HepG2 (cell line): ENCODE results near the gene TNKS1BP1. TPM values are rescaled to one million over a fixed set of nuclear protein-coding genes. Genes with fewer than 3 reads are reported as not detected.

Experiments
- ATAC-seq: fragments of 200-7000 bp; cut with Tn5 transposase; 3 replicates; pipeline ENCODE4 v1.9.1; 2020; ENCODE audit warnings: mild to moderate bottlenecking, moderate library complexity
- BruUV-seq: library from RNA; stranded (reverse); fragments of 400-500 nt; replicated peaks from 2 replicates; lab custom pipeline; 2021; lab: Mats Ljungman, UMichigan
- CTCF ChIA-PET: fragments of 300-600 bp; formaldehyde crosslinking; extraction: SDS; loops from one replicate; lab custom pipeline; 2021; ENCODE audit warnings: low total read pairs, inconsistent platforms, low intra/inter-chr PET ratio; lab: Yijun Ruan, JAX
- POLR2A ChIA-PET: fragments of 350-600 bp; sonication (Branson Sonifier 250); formaldehyde crosslinking; loops from one replicate; lab custom pipeline; 2020; ENCODE audit warnings: antibody characterized with exemption, inconsistent platforms; lab: Yijun Ruan, JAX
- DNase-seq: peaks from one replicate; pipeline ENCODE4 v3.0.0-alpha.2; 2015; ENCODE audit warnings: low spot score
- FAIRE-seq: peaks from 3 replicates; lab custom pipeline; 2011; peaks lifted over from hg19 to GRCh38; lab: Jason Lieb, UNC
- H2AFZ ChIP-seq: one replicate; pipeline ENCODE4 v1.6.1; 2011; ENCODE audit warnings: low read length, inconsistent platforms
- H3K27ac ChIP-seq: fragments of 300-600 bp; 3 replicates; pipeline ENCODE4 v1.8.0; 2011; ENCODE audit warnings: mixed run types, mild to moderate bottlenecking, mixed read lengths, low read length, inconsistent platforms; ENCODE audit not compliant: insufficient read depth; ENCODE audit errors: extremely low read length
- H3K27me3 ChIP-seq, 2 experiments: fragments of 200-600 bp in 1 of 2; 2 replicates in 1 of 2; 3 replicates in 1 of 2; pipeline versions ENCODE4 v1.6.0 to v1.8.0; 2011; ENCODE audit warnings: low read length in 2 of 2, mild to moderate bottlenecking in 2 of 2, moderate library complexity in 2 of 2, inconsistent platforms in 1 of 2; ENCODE audit not compliant: insufficient read depth in 2 of 2, control insufficient read depth in 1 of 2
- H3K36me3 ChIP-seq, 2 experiments: fragments of 200-600 bp in 1 of 2; replicated peaks in 1 of 2; 2 replicates in 1 of 2; 3 replicates in 1 of 2; pipeline versions ENCODE4 v1.5.1 to v1.8.0; 2011; ENCODE audit warnings: low read length in 2 of 2, inconsistent platforms in 1 of 2; ENCODE audit not compliant: insufficient read depth in 2 of 2, control insufficient read depth in 1 of 2
- H3K4me1 ChIP-seq: 2 replicates; pipeline ENCODE4 v1.5.1; 2012; ENCODE audit warnings: low read length, inconsistent platforms; ENCODE audit not compliant: insufficient read depth
- H3K4me2 ChIP-seq: 2 replicates; pipeline ENCODE4 v1.6.0; 2011; ENCODE audit warnings: low read depth, low read length, inconsistent platforms
- H3K4me3 ChIP-seq, 3 experiments: fragments of 200-600 bp in 1 of 3; sonication (generic), shearing (Covaris generic) in 1 of 3; replicated peaks in 1 of 3; 2 replicates each; pipeline ENCODE4 v1.5.1; 2011 to 2016; ENCODE audit warnings: low read length in 3 of 3, inconsistent platforms in 2 of 3, low read depth in 2 of 3, mild to moderate bottlenecking in 2 of 3, control low read depth in 1 of 3, mixed read lengths in 1 of 3; ENCODE audit not compliant: insufficient read depth in 1 of 3
- H3K79me2 ChIP-seq: one replicate; pipeline ENCODE4 v1.6.1; 2011; ENCODE audit warnings: low read length, inconsistent platforms; ENCODE audit not compliant: insufficient read depth
- H3K9ac ChIP-seq: 2 replicates; pipeline ENCODE4 v1.6.0; 2011; ENCODE audit warnings: mild to moderate bottlenecking, low read depth, low read length, inconsistent platforms; ENCODE audit not compliant: insufficient read depth
- H3K9me3 ChIP-seq: 2 replicates; pipeline ENCODE4 v1.5.1; 2012; ENCODE audit warnings: mild to moderate bottlenecking, low read length
- H4K20me1 ChIP-seq: 2 replicates; pipeline ENCODE4 v1.6.0; 2011; ENCODE audit warnings: inconsistent platforms, mild to moderate bottlenecking, low read length, moderate library complexity; ENCODE audit not compliant: insufficient read depth
- CEBPB ChIP-seq: IDR thresholded peaks from 2 replicates; pipeline ENCODE4 v1.6.1; 2011; ENCODE audit warnings: low read depth, low read length, improper control_type of control experiment, borderline replicate concordance
- CHD2 ChIP-seq: IDR thresholded peaks from 2 replicates; pipeline ENCODE4 v1.6.1; 2011; ENCODE audit warnings: low read depth, low read length, improper control_type of control experiment
- ELF1 ChIP-seq: sonication (generic); formaldehyde crosslinking; IDR thresholded peaks from 2 replicates; pipeline ENCODE4 v1.4.0; 2020; ENCODE audit warnings: missing genetic modification reagents
- EP300 ChIP-seq, 3 experiments: sonication (generic) in 1 of 3; formaldehyde crosslinking in 1 of 3; IDR thresholded peaks; 2 replicates each; pipeline versions ENCODE4 v1.5.1 to v1.6.1; 2011 to 2020; ENCODE audit warnings: low read depth in 2 of 3, low read length in 2 of 3, borderline replicate concordance in 1 of 3, improper control_type of control experiment in 1 of 3, mild to moderate bottlenecking in 1 of 3, missing genetic modification reagents in 1 of 3, moderate library complexity in 1 of 3
- FOXO1 ChIP-seq: sonication (generic); formaldehyde crosslinking; IDR thresholded peaks from 2 replicates; pipeline ENCODE4 v1.4.0; 2020; ENCODE audit warnings: missing genetic modification reagents
- HNRNPUL1 ChIP-seq: fragments of 200-400 bp; formaldehyde crosslinking; IDR thresholded peaks from 2 replicates; pipeline ENCODE4 v1.6.1; 2017; ENCODE audit warnings: low read depth, mild to moderate bottlenecking, low read length, moderate library complexity
- IRF1 ChIP-seq: sonication (generic); formaldehyde crosslinking; IDR thresholded peaks from 2 replicates; pipeline ENCODE4 v1.4.0; 2020; ENCODE audit warnings: low read depth, mild to moderate bottlenecking, missing genetic modification reagents
- IRF2 ChIP-seq: IDR thresholded peaks from 2 replicates; pipeline ENCODE4 v1.6.1; 2018; ENCODE audit warnings: missing genetic modification reagents, missing compliant biosample characterization
- NFIC ChIP-seq: IDR thresholded peaks from 2 replicates; pipeline ENCODE4 v1.6.1; 2012; ENCODE audit warnings: mild to moderate bottlenecking, low read length, inconsistent platforms
- NR2F6 ChIP-seq, 2 experiments: IDR thresholded peaks; 2 replicates each; pipeline ENCODE4 v1.6.1; 2016; ENCODE audit warnings: antibody characterized with exemption in 1 of 2, mild to moderate bottlenecking in 1 of 2
- PTBP1 ChIP-seq: fragments of 200-400 bp; formaldehyde crosslinking; IDR thresholded peaks from 2 replicates; pipeline ENCODE4 v1.6.1; 2018; ENCODE audit warnings: low read length, low read depth; ENCODE audit not compliant: poor library complexity, severe bottlenecking
- RELA ChIP-seq: sonication (generic); formaldehyde crosslinking; IDR thresholded peaks from 2 replicates; pipeline ENCODE4 v1.4.0; 2020; ENCODE audit warnings: missing genetic modification reagents
- THAP11 ChIP-seq: IDR thresholded peaks from 2 replicates; pipeline ENCODE4 v1.6.1; 2016; ENCODE audit warnings: missing biosample characterization, missing genetic modification reagents
- ZBTB21 ChIP-seq: sonication (generic); formaldehyde crosslinking; IDR thresholded peaks from 2 replicates; pipeline ENCODE4 v1.4.0; 2020; ENCODE audit warnings: missing genetic modification reagents
- ZNF275 ChIP-seq: sonication (generic); formaldehyde crosslinking; IDR thresholded peaks from 2 replicates; pipeline ENCODE4 v1.8.0; 2022; ENCODE audit warnings: missing genetic modification reagents, mild to moderate bottlenecking, inconsistent platforms, borderline replicate concordance
- ZNF337 ChIP-seq: sonication (generic); formaldehyde crosslinking; IDR thresholded peaks from 2 replicates; pipeline ENCODE4 v1.5.1; 2020; ENCODE audit warnings: missing genetic modification reagents, low read depth, mild to moderate bottlenecking, borderline replicate concordance
- ZNF343 ChIP-seq: sonication (generic); formaldehyde crosslinking; IDR thresholded peaks from 2 replicates; pipeline ENCODE4 v1.4.0; 2020; ENCODE audit warnings: mild to moderate bottlenecking, missing genetic modification reagents
- ZNF383 ChIP-seq: sonication (generic); formaldehyde crosslinking; IDR thresholded peaks from 2 replicates; pipeline ENCODE4 v1.4.0; 2020; ENCODE audit warnings: missing genetic modification reagents, mild to moderate bottlenecking, borderline replicate concordance
- ZNF446 ChIP-seq: sonication (generic); formaldehyde crosslinking; IDR thresholded peaks from 2 replicates; pipeline ENCODE4 v1.5.0; 2020; ENCODE audit warnings: mild to moderate bottlenecking, missing genetic modification reagents
- ZNF484 ChIP-seq: sonication (generic); formaldehyde crosslinking; IDR thresholded peaks from 2 replicates; pipeline ENCODE4 v1.5.1; 2020; ENCODE audit warnings: mild to moderate bottlenecking, low read depth, missing genetic modification reagents, borderline replicate concordance
- ZNF543 ChIP-seq: sonication (generic); formaldehyde crosslinking; IDR thresholded peaks from 2 replicates; pipeline ENCODE4 v1.4.0; 2020; ENCODE audit warnings: mild to moderate bottlenecking, missing genetic modification reagents
- WGBS: methylation state at CpG from one replicate; pipeline ENCODE4 v1.1.6; 2017; ENCODE audit warnings: low lambda C conversion rate; 5-methylcytosine and 5-hydroxymethylcytosine counted together
- in situ Hi-C: cut with HindIII; loops from 2 replicates; pipeline ENCODE4 v1.10.0; 2017; ENCODE audit warnings: low pct_unique_long_range_greater_than_20kb; ENCODE audit not compliant: extremely low pct_ligation_motif_present
- intact Hi-C: fragments of 100-400 bp; cut with micrococcal nuclease; formaldehyde crosslinking; loops from one replicate; pipeline ENCODE4 v1.10.0; 2022; ENCODE audit not compliant: unreplicated experiment
- polyA plus RNA-seq, 8 experiments: library from polyadenylated mRNA; depleted of rRNA in 3 of 8; stranded (reverse) in 7 of 8; unstranded in 1 of 8; fragments of >200 nt; fragmentation: Illumina TruSeq in 4 of 8; extraction: Trizol in 4 of 8; gene quantifications; 2 replicates each; pipeline versions ENCODE4 v1.2.1 to v1.2.3, GENCODE V29; 2011 to 2016; ENCODE audit warnings: low read depth in 4 of 8, missing spikeins in 1 of 8, mixed read lengths in 1 of 8; ENCODE audit not compliant: insufficient read depth in 1 of 8
- total RNA-seq, 5 experiments: library from RNA; depleted of rRNA; stranded (reverse); fragments of >200 nt; fragmentation: Illumina TruSeq; extraction: Trizol; gene quantifications; 2 replicates each; pipeline ENCODE4 v1.2.3, GENCODE V29; 2016; ENCODE audit warnings: low read depth in 1 of 5

Gene TNKS1BP1
- total and polyA plus RNA-seq, 2 of the 13 experiments (the other 11 are each of a cell fraction or from before 2014, with no cell fraction given) = 13.7 to 15.0 TPM

- TF ChIP-seq ZNF543 (CRISPR knock-in tag) = no peak
- TF ChIP-seq IRF2 (CRISPR knock-in tag) = no peak
- TF ChIP-seq NFIC = no peak
- no peak for TF ChIP-seq THAP11 (CRISPR knock-in tag)
- TF ChIP-seq CEBPB = no peak
- TF ChIP-seq ZNF446 (CRISPR knock-in tag) = no peak
- no peak for TF ChIP-seq HNRNPUL1
- TF ChIP-seq NR2F6 (IDR thresholded peaks at IDR 0.05) = no peak
- no peak for TF ChIP-seq NR2F6 (CRISPR knock-in tag; IDR thresholded peaks at IDR 0.05)
- no peak for TF ChIP-seq ZNF337
Measured at GRCh38 chr11:57294225-57295131, 30.3 kb downstream of the TNKS1BP1 start (continued).

- peaks cover 0 to 14% of the 10 kb centered on the region in 2 experiments; a peak in 1 of 5 replicates for H3K27me3 ChIP-seq
- POLR2A ChIA-PET = no interaction called here
- no peaks in the 10 kb centered on the region for H4K20me1 ChIP-seq
- FAIRE-seq = no peak
- CTCF ChIA-PET = no interaction called here
- no peaks in the 10 kb centered on the region for H3K9me3 ChIP-seq
- no peak overlapping the region for H3K27ac ChIP-seq
- TF ChIP-seq EP300 (IDR thresholded peaks at IDR 0.05; ENCODE audit: low read depth in 2 of 2, low read length in 2 of 2) = no peak
- TF ChIP-seq EP300 (CRISPR knock-in tag; IDR thresholded peaks at IDR 0.05; ENCODE audit: borderline replicate concordance) = no peak
- TF ChIP-seq ZNF275 (CRISPR knock-in tag) = no peak
- no peak for TF ChIP-seq ZNF484 (CRISPR knock-in tag)
- TF ChIP-seq ZNF383 (CRISPR knock-in tag) = no peak
- no peak for TF ChIP-seq ZNF343 (CRISPR knock-in tag)
- TF ChIP-seq ZBTB21 (CRISPR knock-in tag) = no peak
- no peak for TF ChIP-seq FOXO1 (CRISPR knock-in tag)
- no peak for TF ChIP-seq IRF1 (CRISPR knock-in tag)
- TF ChIP-seq CHD2 = no peak
- no peak for TF ChIP-seq RELA
- no peak for TF ChIP-seq PTBP1
- no peak for TF ChIP-seq ELF1
- intact Hi-C loops = loop anchor here (5.0 kb wide), 1 partner anchor 47 kb away; the partner anchor contains the start of genes P2RX3 and SSRP1
- peaks cover 52% of the 10 kb centered on the region for H3K4me1 ChIP-seq
- DNase-seq = no peak
- H3K9ac ChIP-seq = no peak overlapping the region
- H3K4me3 ChIP-seq = no peak overlapping the region
- no peak overlapping the region for H3K4me2 ChIP-seq
- no peaks in the 10 kb centered on the region for H3K36me3 ChIP-seq
- 5% methylated on average over 1 of the region's 1 CpG for WGBS
- ATAC-seq = no peak
- no peak overlapping the region for H2AFZ ChIP-seq
- BruUV-seq = no TSS peak
- in situ Hi-C loops = no loop called here
- H3K79me2 ChIP-seq = no peaks in the 10 kb centered on the region
Measured at GRCh38 chr11:57290288-57290687, 34.5 kb downstream of the TNKS1BP1 start.
